Thoracic aorta (tissue), 2 donors: ENCODE data around the gene ADGRB2. TPM values are rescaled to one million over a fixed set of nuclear protein-coding genes. Genes with fewer than 3 reads are reported as not detected.

Source experiments
- ATAC-seq: fragments of 150-250 bp; one replicate; pipeline ENCODE4 v1.8.0; 2017; ENCODE audit warnings: low read depth; ENCODE audit not compliant: insufficient number of reproducible peaks, low FRiP score
- DNase-seq: peaks from one replicate; pipeline ENCODE4 v3.0.0-alpha.2; 2020; ENCODE audit warnings: low spot score
- H3K27ac ChIP-seq, 2 donors: fragments of 200-600 bp; sonication (generic); 1 replicate in 1 of 2; 2 replicates in 1 of 2; pipeline ENCODE4 v1.5.1; 2016; ENCODE audit warnings: mild to moderate bottlenecking in 2 of 2, moderate library complexity in 2 of 2
- H3K27me3 ChIP-seq: fragments of 200-600 bp; sonication (generic); replicated peaks from 2 replicates; pipeline ENCODE4 v1.6.0; 2016; ENCODE audit warnings: mild to moderate bottlenecking; ENCODE audit not compliant: insufficient read depth
- H3K36me3 ChIP-seq: fragments of 200-600 bp; sonication (generic); one replicate; pipeline ENCODE4 v1.5.1; 2016
- H3K4me1 ChIP-seq, 2 donors: fragments of 200-600 bp; sonication (generic); 1 replicate in 1 of 2; 2 replicates in 1 of 2; pipeline versions ENCODE4 v1.5.1 to v1.6.0; 2016; ENCODE audit warnings: low read depth in 2 of 2, mild to moderate bottlenecking in 1 of 2; ENCODE audit not compliant: control insufficient read depth in 1 of 2
- H3K4me3 ChIP-seq: fragments of 200-600 bp; sonication (generic); 2 replicates; pipeline ENCODE4 v1.5.1; 2016; ENCODE audit warnings: mild to moderate bottlenecking
- H3K9me3 ChIP-seq: fragments of 200-600 bp; sonication (generic); 2 replicates; pipeline ENCODE4 v1.5.1; 2016
- CTCF ChIP-seq: fragments of 200-600 bp; sonication (generic); IDR thresholded peaks from one replicate; pipeline ENCODE4 v1.5.1; 2019; ENCODE audit warnings: antibody characterized with exemption
- total RNA-seq, 2 donors: library from RNA; depleted of rRNA; stranded (reverse); fragments of >200 nt; gene quantifications; one replicate each; pipeline versions ENCODE4 v1.1.0 to v1.2.3, GENCODE V29; 2016

Gene ADGRB2
- total RNA-seq, 2 donors from 2014 or later = 1.5 TPM

GRCh38 chr1:31752258-31752657, 11.9 kb downstream of the ADGRB2 start:
- no peak for DNase-seq
- H3K4me1 ChIP-seq = peaks cover 13 to 33% of the 10 kb centered on the region in 2 donors
- TF ChIP-seq CTCF = no peak
- ATAC-seq = no peak
- H3K27ac ChIP-seq = no peak overlapping the region
- H3K4me3 ChIP-seq = no peak overlapping the region
- no peaks in the 10 kb centered on the region for H3K27me3 ChIP-seq
- no peaks in the 10 kb centered on the region for H3K9me3 ChIP-seq
- H3K36me3 ChIP-seq = no peaks in the 10 kb centered on the region

- peaks cover 13 to 33% of the 10 kb centered on the region in 2 donors for H3K4me1 ChIP-seq
- no peaks in the 10 kb centered on the region for H3K36me3 ChIP-seq
- H3K4me3 ChIP-seq = no peak overlapping the region
- no peaks in the 10 kb centered on the region for H3K9me3 ChIP-seq
- DNase-seq = no peak
- no peak for TF ChIP-seq CTCF
- no peaks in the 10 kb centered on the region for H3K27me3 ChIP-seq
- no peak overlapping the region for H3K27ac ChIP-seq
- ATAC-seq = no peak
Measured at GRCh38 chr1:31751822-31752241, 12.3 kb downstream of the ADGRB2 start.

GRCh38 chr1:31750858-31751510, 13.2 kb downstream of the ADGRB2 start:
- Histone ChIP-seq H3K27me3 (no peaks in the 10 kb centered on the region), H3K27ac (no peak overlapping the region), H3K4me3 (no peak overlapping the region), H3K9me3 (no peaks in the 10 kb centered on the region), H3K36me3 (no peaks in the 10 kb centered on the region), H3K4me1 (peaks cover 13 to 33% of the 10 kb centered on the region in 2 donors)
- DNase-seq = no peak
- no peak for TF ChIP-seq CTCF
- no peak for ATAC-seq

GRCh38 chr1:31749785-31750735, 14.1 kb downstream of the ADGRB2 start:
- no peak for DNase-seq
- ATAC-seq = no peak
- no peak overlapping the region for H3K27ac ChIP-seq
- no peaks in the 10 kb centered on the region for H3K9me3 ChIP-seq
- peaks cover 13 to 26% of the 10 kb centered on the region in 2 donors for H3K4me1 ChIP-seq
- TF ChIP-seq CTCF = no peak
- H3K27me3 ChIP-seq = no peaks in the 10 kb centered on the region
- H3K4me3 ChIP-seq = no peak overlapping the region
- H3K36me3 ChIP-seq = no peaks in the 10 kb centered on the region

GRCh38 chr1:31748365-31748764, 15.8 kb downstream of the ADGRB2 start:
- Histone ChIP-seq H3K4me3 (no peak overlapping the region), H3K36me3 (no peaks in the 10 kb centered on the region), H3K4me1 (peaks cover 5 to 9% of the 10 kb centered on the region in 2 donors), H3K27ac (no peak overlapping the region), H3K9me3 (no peaks in the 10 kb centered on the region), H3K27me3 (no peaks in the 10 kb centered on the region)
- no peak for DNase-seq
- ATAC-seq = no peak
- TF ChIP-seq CTCF = no peak
